Stimulated activated CD4-positive, alpha-beta T cell treated with anti-CD3 and anti-CD28 coated beads, Interleukin-15, amount 100 ng/mL, for 48 hours (primary cell): ENCODE measurements around the gene BRICD5.

Experiments
- DNase-seq, 2 donors: peaks; one replicate each; pipeline ENCODE4 v3.0.0-alpha.2; 2020; ENCODE audit warnings: low read depth in 2 of 2

The BRICD5 gene

DNA sequence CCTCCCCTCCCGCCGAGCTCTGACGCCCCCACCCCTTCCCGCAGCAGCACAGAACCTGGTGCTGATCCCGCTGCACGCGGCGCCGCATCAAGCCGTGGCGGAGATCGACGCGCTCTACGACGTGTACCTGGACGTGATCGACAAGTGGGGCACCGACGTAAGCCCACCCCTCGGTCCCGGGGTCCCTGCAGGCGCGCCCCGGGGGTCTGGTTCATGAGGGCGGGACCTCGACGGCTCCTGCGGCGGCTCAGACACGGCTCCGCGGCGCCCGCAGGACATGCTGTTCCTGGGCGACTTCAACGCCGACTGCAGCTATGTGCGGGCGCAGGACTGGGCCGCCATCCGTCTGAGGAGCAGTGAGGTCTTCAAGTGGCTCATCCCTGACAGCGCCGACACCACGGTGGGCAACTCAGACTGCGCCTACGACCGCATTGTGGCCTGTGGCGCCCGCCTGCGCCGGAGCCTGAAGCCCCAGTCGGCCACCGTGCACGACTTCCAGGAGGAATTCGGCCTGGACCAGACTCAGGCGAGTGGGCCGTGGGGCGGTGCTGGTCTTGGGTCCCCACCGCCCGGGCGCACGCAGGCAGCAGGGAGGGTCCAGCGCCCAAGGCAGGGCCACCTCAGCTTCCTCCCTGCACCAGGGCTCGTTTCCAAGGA is 27.0 kb upstream of the BRICD5 start:
- DNase-seq = no peak

DNA sequence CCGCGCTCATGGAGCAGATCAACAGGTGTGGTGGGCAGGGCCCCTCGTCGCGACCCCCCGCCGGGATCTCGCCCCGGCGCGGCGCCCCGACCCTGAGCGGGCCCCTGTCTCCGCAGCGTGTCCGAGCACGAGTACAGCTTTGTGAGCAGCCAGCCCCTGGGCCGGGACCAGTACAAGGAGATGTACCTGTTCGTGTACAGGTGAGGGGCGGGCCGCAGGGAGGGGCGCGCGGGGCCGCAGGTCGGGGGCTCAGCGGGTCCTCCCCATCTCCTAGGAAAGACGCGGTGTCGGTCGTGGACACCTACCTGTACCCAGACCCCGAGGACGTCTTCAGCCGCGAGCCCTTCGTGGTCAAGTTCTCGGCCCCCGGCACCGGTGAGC is 26.4 kb upstream of the BRICD5 start:
- no peak for DNase-seq

GRCh38 chr16:2236337-2237101 is 25.9 kb upstream of the BRICD5 start, which contains the start of gene DNASE1L2:
TSS of gene DNASE1L2 (plus strand) at chr16:2236444. CDS start at chr16:2236817, 373 bp downstream.
- no peak for DNase-seq

- DNase-seq = no peak
These were observed 25.2 kb upstream of the BRICD5 start for GRCh38 chr16:2235695-2236336.

GRCh38 chr16:2235234-2235651 is 24.6 kb upstream of the BRICD5 start:
- no peak for DNase-seq

- DNase-seq = no peak
These were observed 24.1 kb upstream of the BRICD5 start for GRCh38 chr16:2234813-2235170.

- DNase-seq = no peak
These were observed 23.5 kb upstream of the BRICD5 start for GRCh38 chr16:2233872-2234812.

GRCh38 chr16:2233046-2233775 is 22.5 kb upstream of the BRICD5 start:
- DNase-seq = no peak

DNA sequence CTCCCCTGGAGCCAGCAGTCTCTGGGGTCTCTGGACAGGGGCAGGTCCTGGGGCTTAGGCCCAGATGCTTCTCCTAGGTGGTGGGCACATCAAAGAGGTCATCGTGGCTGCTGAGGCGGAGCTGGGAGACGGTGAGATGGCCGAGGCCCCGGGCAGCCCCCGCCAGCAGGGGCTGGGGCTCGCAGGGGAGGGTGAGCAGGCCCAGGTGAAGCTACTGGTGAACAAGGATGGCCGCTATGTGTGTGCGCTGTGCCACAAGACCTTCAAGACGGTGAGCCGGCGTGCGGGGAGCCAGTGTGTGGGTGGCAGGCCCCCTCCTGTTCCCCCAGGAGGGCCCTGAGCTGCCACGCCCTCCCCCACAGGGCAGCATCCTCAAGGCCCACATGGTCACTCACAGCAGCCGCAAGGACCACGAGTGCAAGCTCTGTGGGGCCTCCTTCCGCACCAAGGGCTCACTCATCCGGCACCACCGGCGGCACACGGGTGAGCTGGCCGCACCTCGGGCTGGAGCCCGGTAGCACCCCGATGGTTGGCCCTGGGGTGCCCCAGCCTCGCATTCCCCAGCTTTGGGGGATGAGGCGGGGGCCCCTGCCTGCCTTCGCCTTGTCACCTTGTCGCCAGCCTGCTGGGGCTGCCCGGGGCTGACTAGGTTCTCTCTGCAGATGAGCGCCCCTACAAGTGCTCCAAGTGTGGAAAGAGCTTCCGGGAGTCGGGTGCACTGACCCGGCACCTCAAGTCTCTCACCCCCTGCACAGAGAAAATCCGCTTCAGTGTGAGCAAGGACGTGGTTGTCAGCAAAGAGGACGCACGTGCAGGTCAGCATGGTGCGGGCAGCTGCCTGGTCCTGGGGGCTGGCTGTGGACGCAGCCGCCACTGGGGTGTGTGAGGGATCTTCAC is 21.7 kb upstream of the BRICD5 start:
- no peak for DNase-seq

GRCh38 chr16:2231016-2231931 is 20.6 kb upstream of the BRICD5 start:
- no peak for DNase-seq

DNA sequence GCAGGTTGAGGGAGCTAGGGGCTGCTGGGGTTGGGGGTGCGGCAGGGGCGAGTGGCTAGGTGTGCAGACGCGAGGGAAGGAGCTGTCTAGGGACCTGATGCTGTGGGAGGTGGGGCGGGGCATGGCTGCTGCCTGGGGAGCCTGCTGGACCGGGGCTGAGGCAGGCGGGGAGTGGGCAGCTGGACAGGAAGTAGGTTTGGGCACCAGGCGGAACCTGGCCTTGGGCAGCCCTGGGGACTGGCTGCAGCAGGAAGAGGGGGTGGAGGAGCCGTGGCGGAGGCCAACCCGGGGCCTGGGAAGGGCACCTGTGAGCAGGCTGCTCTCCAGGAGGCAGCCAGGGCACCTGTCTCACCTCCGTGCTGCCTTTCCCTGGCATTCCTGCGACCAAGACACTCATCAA is 19.7 kb upstream of the BRICD5 start:
- DNase-seq = no peak

DNA sequence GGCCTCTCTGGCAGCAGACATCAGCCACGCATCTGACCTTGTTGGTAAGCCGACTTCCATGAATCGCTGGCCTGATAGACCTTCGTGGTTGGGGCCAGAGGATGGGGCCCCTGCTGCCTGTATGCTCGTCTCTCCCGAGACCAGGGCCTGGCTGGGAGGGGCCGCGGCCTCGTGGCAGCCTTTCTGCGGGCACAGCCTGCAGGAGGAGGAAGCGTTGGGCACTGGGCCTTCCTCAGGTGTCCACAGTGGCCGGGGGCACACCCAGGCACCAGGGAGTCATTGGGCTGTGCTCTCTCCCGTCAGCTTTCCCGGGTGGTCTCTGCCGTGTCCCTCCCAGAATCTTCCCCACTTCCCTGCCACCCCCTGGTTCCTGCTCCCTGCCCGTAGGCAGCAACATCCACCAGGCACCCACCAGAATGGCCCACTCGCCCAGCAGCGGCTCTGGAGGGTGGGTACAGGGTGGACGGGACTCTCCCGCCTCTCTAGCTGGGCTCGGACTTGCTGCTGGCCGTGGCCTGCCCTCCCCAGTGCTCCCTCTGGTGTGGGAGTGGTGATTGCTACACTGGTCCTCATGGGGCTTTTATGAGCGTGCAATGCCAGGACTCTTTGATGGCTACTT is 19.1 kb upstream of the BRICD5 start:
- DNase-seq = no peak

DNA sequence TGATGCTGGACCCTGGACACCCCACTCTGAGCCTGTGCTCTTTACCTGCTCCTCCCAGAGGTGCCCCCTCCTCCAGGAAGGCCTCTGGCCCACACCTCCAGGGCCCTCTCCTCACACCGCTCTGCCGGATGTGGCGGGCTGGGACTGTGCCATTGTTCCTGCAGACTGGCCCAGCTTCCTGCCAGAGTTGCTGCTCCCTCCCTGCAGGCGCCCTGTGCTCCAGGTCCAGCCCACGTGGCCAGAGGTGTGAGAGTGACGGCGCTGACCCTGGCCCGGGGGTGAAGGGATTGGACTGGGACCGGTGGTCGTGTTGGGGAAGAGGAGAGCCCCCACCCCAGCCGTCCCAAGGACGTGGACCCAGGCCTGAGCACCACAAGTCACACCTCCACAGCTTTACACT is 18.4 kb upstream of the BRICD5 start:
- DNase-seq = no peak

GRCh38 chr16:2228161-2228824 is 17.6 kb upstream of the BRICD5 start:
- DNase-seq = no peak

GRCh38 chr16:2226918-2227317 is 16.3 kb upstream of the BRICD5 start:
- no peak for DNase-seq

DNA sequence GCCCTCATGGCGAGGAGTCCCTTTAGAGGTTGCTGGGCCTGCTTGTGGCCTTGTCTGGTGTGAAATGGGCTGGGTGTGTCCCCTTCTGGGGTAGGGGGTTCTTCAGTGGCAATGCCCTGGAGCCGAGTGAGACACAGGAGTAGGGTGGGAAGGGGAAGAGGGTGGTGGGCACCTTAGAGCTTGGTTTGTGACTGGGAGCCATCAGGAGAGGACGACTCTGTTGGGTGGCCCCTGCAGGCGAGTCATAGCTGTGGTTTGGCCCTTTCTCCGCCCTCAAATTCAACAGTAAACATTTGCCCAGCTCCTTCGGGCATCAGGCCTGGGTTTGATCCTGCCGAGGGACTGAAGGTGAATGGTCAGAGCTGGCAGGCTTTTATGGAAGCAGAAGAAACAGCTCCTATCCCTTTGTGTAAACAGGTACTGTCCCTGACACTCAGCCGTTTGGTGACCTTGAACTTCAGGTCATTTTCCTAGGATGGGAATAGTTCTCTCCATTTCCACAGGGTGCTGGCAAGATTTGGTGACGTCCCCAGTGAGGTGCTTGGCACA is 15.7 kb upstream of the BRICD5 start:
- no peak for DNase-seq

DNA sequence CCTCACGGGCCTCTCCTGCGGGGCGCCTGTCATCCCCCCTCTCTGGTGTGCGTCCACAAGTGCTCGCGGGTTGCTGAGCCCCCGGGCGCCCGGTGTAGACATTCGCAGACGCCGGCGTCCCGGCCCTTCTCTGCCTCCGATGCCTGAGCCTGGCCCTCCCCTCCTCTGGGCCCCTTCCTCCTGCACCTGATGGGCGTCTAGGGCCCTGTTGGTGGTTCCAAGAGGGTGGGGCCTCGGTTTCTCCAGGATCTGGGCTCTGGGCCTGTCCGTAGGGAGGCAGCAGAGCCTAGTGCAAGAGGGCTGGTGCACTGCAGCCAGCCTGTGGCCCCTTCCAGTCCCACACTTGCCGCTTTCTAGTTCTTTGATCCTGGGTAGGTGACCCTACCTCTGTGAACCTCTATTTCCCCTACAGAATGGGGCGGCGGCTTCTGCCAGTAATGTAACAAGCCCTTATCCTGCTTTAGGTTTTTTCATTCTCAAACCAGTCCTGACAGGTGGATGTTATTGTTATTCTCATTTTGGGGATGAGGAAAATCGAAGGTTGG is 13.4 kb upstream of the BRICD5 start:
- DNase-seq = no peak
